GM18873 (cell line): ENCODE results near the gene HPSE2.

Experiments used
- ATAC-seq: cut with Tn5 transposase; IDR thresholded peaks from one replicate; pipeline ENCODE4 v1.9.1; 2021; ENCODE audit warnings: mild to moderate bottlenecking, moderate library complexity, moderate number of reproducible peaks; ENCODE audit not compliant: unreplicated experiment, low FRiP score

HPSE2 gene

GRCh38 chr10:98720551-98720950 is 515.1 kb downstream of the HPSE2 start:
- no peak for ATAC-seq

GRCh38 chr10:98713586-98713985 is 522.1 kb downstream of the HPSE2 start:
- no peak for ATAC-seq

- ATAC-seq, result no peak
Observed at GRCh38 chr10:98696516-98696915, 539.1 kb downstream of the HPSE2 start.

GRCh38 chr10:98694883-98695282 is 540.8 kb downstream of the HPSE2 start:
- ATAC-seq, result no peak

GRCh38 chr10:98694014-98694413 is 541.6 kb downstream of the HPSE2 start:
- no peak for ATAC-seq

GRCh38 chr10:98687685-98688084 is 548.0 kb downstream of the HPSE2 start:
- no peak for ATAC-seq

GRCh38 chr10:98684019-98684899 is 551.4 kb downstream of the HPSE2 start:
- no peak for ATAC-seq

- ATAC-seq, result no peak
Observed at GRCh38 chr10:98676895-98677294, 558.8 kb downstream of the HPSE2 start.

- no peak for ATAC-seq
Observed at GRCh38 chr10:98675902-98676301, 559.8 kb downstream of the HPSE2 start.

- no peak for ATAC-seq
Observed at GRCh38 chr10:98673171-98673782, 562.4 kb downstream of the HPSE2 start.

- no peak for ATAC-seq
Observed at GRCh38 chr10:98667081-98667480, 568.6 kb downstream of the HPSE2 start.

GRCh38 chr10:98666276-98666675 is 569.4 kb downstream of the HPSE2 start:
- ATAC-seq, result no peak

GRCh38 chr10:98664329-98665042 is 571.2 kb downstream of the HPSE2 start:
- no peak for ATAC-seq

GRCh38 chr10:98659951-98660350 is 575.7 kb downstream of the HPSE2 start:
- no peak for ATAC-seq

- ATAC-seq, result no peak
Observed at GRCh38 chr10:98655492-98655891, 580.2 kb downstream of the HPSE2 start.

- ATAC-seq, result no peak
Observed at GRCh38 chr10:98649170-98649569, 586.5 kb downstream of the HPSE2 start.

GRCh38 chr10:98646998-98647917 is 588.4 kb downstream of the HPSE2 start:
- ATAC-seq, result no peak

GRCh38 chr10:98644466-98644865 is 591.2 kb downstream of the HPSE2 start:
- ATAC-seq, result no peak

- ATAC-seq, result no peak
Observed at GRCh38 chr10:98642281-98642680, 593.4 kb downstream of the HPSE2 start.

- no peak for ATAC-seq
Observed at GRCh38 chr10:98638920-98639319, 596.7 kb downstream of the HPSE2 start.
